HL-60/S4 treated with phorbol 12-myristate 13-acetate at 8.2 ng/mL for 4 days and 3 days (cell line): ENCODE data around the gene IL1RAPL2.
"Not testable (repeated sequence)": the region's sequence is repeated elsewhere in the genome, so short reads cannot be mapped to it uniquely, and the experiment has no call there.

Experiments used
- in situ Hi-C: fragments of 300-500 bp; cut with MboI; formaldehyde crosslinking; loops from 2 replicates; pipeline ENCODE4 v1.15.0; 2022; ENCODE audit warnings: low sequenced_read_pairs

Gene IL1RAPL2

GRCh38 chrX:104565791-104566680 lies at the start of gene IL1RAPL2:
Gene IL1RAPL2 (plus strand): TSS chrX:104566199.
- in situ Hi-C loops: no loop called here

GRCh38 chrX:104522386-104522785 lies 43.6 kb upstream of the IL1RAPL2 start:
- in situ Hi-C loops: no loop called here

- in situ Hi-C loops: no loop called here
These were observed 42.1 kb upstream of the IL1RAPL2 start for GRCh38 chrX:104523858-104524257.

GRCh38 chrX:104539081-104539480 lies 26.9 kb upstream of the IL1RAPL2 start:
- in situ Hi-C loops: no loop called here

DNA sequence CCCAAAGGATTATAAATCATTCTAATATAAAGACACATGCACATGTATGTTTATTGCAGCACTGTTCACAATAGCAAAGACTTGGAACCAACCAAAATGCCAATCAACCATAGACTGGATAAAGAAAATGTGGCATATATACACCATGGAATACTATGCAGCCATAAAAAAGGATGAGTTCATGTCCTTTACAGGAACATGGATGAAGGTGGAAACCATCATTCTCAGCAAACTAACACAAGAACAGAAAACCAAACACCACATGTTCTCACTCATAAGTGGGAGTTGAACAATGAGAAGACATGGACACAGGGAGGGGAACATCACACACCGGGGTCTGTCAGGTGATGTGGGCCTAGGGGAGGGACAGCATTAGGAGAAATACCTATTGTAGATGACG lies 23.6 kb upstream of the IL1RAPL2 start:
- in situ Hi-C loops: not testable (repeated sequence)

DNA sequence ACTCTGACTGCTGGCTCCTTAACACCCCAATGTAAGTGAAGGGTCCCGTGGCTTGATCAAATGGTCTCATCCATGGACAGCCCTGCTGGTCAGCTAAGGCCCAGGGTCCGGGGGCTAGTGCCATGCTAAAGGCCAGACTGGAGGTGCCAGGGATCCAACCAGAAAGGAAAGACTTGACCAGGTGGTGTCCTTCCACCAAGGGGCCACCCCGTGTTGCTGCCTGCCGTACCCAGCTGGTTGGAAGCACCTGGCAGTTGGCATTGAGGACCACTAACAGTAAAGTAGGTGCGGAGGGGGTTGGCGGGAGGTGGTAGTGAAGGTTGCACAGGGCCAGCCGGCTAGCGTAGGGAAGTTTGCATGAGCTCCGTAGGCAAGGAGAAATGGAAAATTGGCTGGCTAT lies 1.7 kb upstream of the IL1RAPL2 start:
- in situ Hi-C loops: no loop called here

DNA sequence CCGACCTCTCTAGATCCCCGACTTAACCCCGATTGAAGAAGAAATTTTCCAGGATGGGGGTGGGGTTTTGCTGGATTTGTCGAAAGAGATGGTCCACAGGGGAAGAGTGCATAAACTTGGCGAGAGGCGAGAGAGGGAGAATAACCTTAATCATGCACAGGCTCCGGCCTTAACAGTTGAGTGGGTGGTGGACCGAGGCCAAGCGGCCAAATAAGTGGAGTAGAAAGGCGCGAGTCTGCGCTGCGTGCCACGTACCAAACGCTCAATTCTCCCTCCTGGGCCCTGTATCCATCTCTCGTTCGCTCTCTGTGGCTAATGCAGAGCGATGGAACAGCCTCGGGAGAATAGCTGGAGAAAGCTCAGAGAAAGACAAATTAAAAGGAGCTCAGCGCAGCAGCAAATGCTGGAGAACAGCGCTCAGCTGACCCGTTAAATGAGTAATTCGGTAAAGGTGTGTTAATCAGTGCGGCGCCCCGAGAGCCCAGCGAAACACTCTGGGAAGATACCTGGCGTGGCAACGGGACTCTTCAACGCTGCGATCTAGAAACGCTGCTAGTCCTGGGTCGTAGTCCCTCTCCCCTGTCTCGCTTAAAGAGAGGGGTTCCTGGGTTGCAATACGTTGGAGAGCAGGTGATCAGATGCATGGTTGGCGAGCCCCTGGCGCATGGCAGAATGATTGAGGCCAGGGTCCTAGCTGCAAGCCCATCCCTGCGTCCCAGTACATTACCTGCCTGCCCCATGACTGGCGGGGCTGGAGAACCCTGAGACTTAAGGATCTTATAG lies 887 bp upstream of the IL1RAPL2 start:
- in situ Hi-C loops: no loop called here

DNA sequence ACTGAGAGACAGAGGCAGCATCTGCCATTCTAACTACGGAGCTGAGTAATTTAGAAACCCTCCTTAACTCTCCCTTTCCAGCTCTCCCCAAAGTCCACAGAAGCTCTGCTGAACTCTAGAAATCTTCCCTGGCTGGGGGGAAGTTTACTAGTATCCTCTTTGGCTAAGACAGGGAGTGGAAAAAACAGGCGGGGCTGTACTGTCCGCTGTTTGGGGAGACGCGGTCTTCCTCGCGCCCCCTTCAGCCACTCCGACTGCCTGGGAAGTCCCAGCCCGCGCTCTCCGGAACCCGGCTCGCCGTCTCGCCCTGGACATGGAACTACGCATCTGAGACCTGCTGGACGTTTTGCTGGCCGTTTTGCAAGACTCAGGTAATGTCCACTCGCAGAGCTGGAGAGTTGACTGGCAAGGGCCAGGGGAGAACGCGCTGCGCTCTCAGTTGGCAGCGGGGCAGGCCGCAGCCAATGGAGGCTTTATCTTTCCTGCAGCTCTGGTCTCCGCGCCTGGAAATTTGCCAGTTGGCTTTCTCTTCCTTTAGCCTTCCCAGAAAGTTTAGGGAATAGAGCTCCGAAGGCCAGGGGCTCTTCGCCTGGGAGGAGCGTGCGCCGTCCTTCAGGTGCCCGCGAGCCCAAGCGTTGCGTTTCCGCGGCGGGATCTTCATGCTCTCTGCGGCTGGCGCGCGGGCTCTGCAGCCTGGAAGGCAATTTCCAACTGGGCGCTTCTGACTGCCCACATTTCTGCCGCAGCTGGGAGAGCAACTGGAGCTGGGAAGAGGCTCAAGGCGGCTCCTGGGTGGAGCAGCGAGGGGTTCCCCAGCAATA lies 892 bp downstream of the IL1RAPL2 start:
- in situ Hi-C loops: no loop called here

- in situ Hi-C loops: no loop called here
These were observed 1.5 kb downstream of the IL1RAPL2 start for GRCh38 chrX:104567506-104567905.

DNA sequence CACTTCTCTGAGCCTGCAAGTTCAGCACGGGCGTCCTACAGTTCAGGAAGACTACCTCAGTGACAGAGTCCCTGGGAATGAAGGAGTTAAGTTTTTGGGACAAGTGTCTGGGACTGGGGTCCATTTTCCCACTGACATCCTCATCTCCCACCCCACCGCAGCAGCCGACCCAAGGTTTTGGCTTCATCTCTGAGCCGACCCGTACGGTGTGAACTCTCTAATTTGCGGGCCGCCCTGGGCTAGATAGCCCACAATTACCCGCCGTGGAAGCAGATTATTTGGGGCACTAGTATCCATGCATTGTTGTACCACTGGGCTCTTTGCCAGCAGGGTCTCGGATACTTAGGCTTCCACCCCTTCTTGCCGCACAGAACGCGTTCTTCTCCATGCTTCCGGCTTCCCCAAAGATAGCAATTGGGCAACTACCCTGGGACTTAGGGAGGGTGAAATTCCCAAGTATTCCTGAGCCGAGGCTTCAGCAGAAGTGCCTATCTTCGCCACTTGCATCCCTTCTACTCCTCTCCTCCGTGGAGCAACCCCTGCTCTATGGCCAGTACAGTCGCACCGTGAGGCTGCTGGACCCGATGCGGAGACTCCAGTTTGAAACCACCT lies 2.4 kb downstream of the IL1RAPL2 start:
- in situ Hi-C loops: no loop called here

GRCh38 chrX:104618106-104618895 lies 52.3 kb downstream of the IL1RAPL2 start:
- in situ Hi-C loops: no loop called here

DNA sequence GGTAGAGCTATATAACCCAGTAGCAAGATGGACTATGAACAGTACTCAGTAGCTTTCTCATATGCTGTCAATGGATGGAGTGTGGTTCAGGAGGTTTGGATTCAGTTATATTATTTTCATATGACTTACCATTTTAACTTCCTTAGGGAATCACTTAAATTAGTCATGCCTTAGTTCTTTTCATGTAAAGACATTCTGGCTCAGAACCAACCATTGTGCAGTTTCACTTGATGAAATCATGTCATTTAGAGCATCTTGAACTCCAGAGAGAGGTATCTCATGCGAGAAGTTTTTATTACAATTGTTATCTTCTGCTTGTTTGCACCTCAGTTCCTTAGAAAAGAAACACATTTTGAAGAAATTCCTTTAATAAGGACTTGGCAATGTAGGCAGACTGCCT lies 55.8 kb downstream of the IL1RAPL2 start:
- in situ Hi-C loops: no loop called here

- in situ Hi-C loops: no loop called here
These were observed 75.2 kb downstream of the IL1RAPL2 start for GRCh38 chrX:104641176-104641575.

GRCh38 chrX:104647084-104647483 lies 81.1 kb downstream of the IL1RAPL2 start:
- in situ Hi-C loops: no loop called here

- in situ Hi-C loops: no loop called here
These were observed 93.2 kb downstream of the IL1RAPL2 start for GRCh38 chrX:104659005-104659744.

GRCh38 chrX:104660092-104660491 lies 94.1 kb downstream of the IL1RAPL2 start:
- in situ Hi-C loops: no loop called here

DNA sequence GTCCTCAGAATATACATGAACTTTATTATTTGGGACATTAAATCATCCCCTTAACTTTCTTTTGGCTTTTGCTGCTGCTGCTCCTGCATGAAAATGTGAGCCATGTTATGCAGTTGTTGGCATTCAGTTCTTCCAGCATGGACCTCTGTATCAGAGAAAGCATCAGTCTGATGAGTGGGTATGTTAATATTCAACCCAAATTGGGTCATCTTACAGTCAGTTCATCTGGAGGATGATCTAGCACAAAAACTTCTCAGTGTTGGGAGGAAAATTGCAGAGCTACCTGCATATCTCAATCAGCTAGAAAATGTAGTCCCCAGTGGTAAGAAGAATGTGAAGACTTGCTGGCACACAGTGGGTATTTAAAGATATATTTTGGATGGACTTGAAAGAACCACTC lies 96.7 kb downstream of the IL1RAPL2 start:
- in situ Hi-C loops: no loop called here

DNA sequence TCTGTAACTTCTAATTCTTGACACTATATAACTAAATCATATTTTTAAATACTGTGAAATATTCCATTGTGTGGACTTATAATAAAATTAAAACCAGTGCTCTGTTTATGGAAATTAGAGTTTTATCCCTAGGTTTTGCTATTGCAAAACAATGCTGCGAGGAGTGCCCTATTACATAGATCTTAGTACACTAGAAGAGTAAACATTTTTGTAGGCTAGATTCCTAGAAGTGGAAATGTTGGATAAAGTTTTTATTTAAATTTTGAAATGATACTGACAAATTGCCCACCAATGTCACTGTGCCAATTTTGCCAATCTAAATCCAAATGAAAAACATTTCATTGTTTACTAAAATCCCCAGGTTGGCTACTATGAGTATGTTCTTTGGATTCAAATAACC lies 99.7 kb downstream of the IL1RAPL2 start:
- in situ Hi-C loops: no loop called here

DNA sequence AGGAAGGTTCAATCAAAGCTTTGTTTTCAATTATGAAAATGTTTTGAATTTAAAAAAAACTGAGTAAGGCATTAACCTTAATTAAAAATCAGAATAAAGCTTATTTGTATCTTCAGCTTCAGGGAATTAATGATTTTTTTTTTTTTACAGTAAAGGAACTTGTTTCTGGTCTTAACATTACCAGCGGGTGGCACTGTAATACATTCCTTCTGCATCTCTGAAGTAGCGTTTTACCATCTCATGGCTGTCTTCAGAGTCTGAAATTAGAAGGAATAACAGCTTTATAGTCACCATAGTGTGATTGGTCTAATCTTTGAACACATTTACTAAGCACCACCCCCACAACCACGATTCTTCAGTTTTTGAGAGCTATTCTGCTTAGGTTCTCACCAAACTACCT lies 102.6 kb downstream of the IL1RAPL2 start:
- in situ Hi-C loops: no loop called here
